Activated naive CD4-positive, alpha-beta T cell treated with anti-CD3 and anti-CD28 coated beads for 36 hours (primary cell): Measurements from ENCODE around the gene ITGBL1. TPM values are rescaled to one million over a fixed set of nuclear protein-coding genes. Genes with fewer than 3 reads are reported as not detected.

Experiments
- CTCF ChIA-PET: fragments of 350-600 bp; sonication (Branson Sonifier 250); formaldehyde crosslinking; loops from one replicate; lab custom pipeline; 2021; ENCODE audit warnings: antibody characterized with exemption; lab: Charles Lee
- DNase-seq: peaks from one replicate; pipeline ENCODE4 v3.0.0-alpha.2; 2020
- H3K27ac Mint-ChIP-seq: one replicate; pipeline ENCODE4 v1.8.0; 2021; ENCODE audit warnings: mild to moderate bottlenecking, mixed read lengths
- H3K27me3 Mint-ChIP-seq: one replicate; pipeline ENCODE4 v1.8.0; 2021; ENCODE audit warnings: low read depth, mixed read lengths
- H3K36me3 Mint-ChIP-seq: one replicate; pipeline ENCODE4 v1.8.0; 2021; ENCODE audit warnings: low read depth, mixed read lengths
- H3K4me1 Mint-ChIP-seq: one replicate; pipeline ENCODE4 v1.8.0; 2021; ENCODE audit warnings: low read depth, mixed read lengths
- H3K4me3 Mint-ChIP-seq: one replicate; pipeline ENCODE4 v1.8.0; 2021; ENCODE audit warnings: mild to moderate bottlenecking, moderate library complexity, mixed read lengths
- H3K9me3 Mint-ChIP-seq: one replicate; pipeline ENCODE4 v1.8.0; 2021; ENCODE audit warnings: mixed read lengths
- intact Hi-C: fragments of 100-400 bp; cut with micrococcal nuclease; formaldehyde crosslinking; loops from one replicate; pipeline ENCODE4 v1.15.1; 2023
- total RNA-seq, 2 experiments: library from RNA; stranded (reverse); gene quantifications; one replicate each; pipeline ENCODE4 v1.2.3, GENCODE V29; 2021

ITGBL1 gene
- total RNA-seq, 2 experiments from 2014 or later: not detected

GRCh38 chr13:101655435-101655834 lies 203.0 kb downstream of the ITGBL1 start:
- Mint-ChIP-seq H3K27ac (no peak overlapping the region), H3K27me3 (peaks cover 7% of the 10 kb centered on the region), H3K4me3 (no peak overlapping the region), H3K36me3 (no peaks in the 10 kb centered on the region), H3K4me1 (no peaks in the 10 kb centered on the region), H3K9me3 (no peaks in the 10 kb centered on the region)
- no peak for DNase-seq
- intact Hi-C loops: no loop called here
- CTCF ChIA-PET: no interaction called here

- intact Hi-C loops: no loop called here
- Mint-ChIP-seq H3K4me1 (no peaks in the 10 kb centered on the region), H3K27me3 (no peaks in the 10 kb centered on the region), H3K36me3 (no peaks in the 10 kb centered on the region), H3K9me3 (no peaks in the 10 kb centered on the region), H3K27ac (no peak overlapping the region), H3K4me3 (no peak overlapping the region)
- DNase-seq: no peak
- CTCF ChIA-PET: no interaction called here
Observed at GRCh38 chr13:101660711-101661110, 208.2 kb downstream of the ITGBL1 start.

- CTCF ChIA-PET: no interaction called here
- intact Hi-C loops: no loop called here
- no peaks in the 10 kb centered on the region for H3K36me3 Mint-ChIP-seq
- no peaks in the 10 kb centered on the region for H3K4me1 Mint-ChIP-seq
- H3K27me3 Mint-ChIP-seq: no peaks in the 10 kb centered on the region
- no peak overlapping the region for H3K27ac Mint-ChIP-seq
- DNase-seq: no peak
- no peaks in the 10 kb centered on the region for H3K9me3 Mint-ChIP-seq
- H3K4me3 Mint-ChIP-seq: no peak overlapping the region
Observed at GRCh38 chr13:101661839-101662238, 209.4 kb downstream of the ITGBL1 start.

- H3K4me1 Mint-ChIP-seq: no peaks in the 10 kb centered on the region
- no peak for DNase-seq
- H3K27me3 Mint-ChIP-seq: no peaks in the 10 kb centered on the region
- H3K4me3 Mint-ChIP-seq: no peak overlapping the region
- H3K27ac Mint-ChIP-seq: no peak overlapping the region
- intact Hi-C loops: no loop called here
- H3K9me3 Mint-ChIP-seq: no peaks in the 10 kb centered on the region
- no peaks in the 10 kb centered on the region for H3K36me3 Mint-ChIP-seq
- CTCF ChIA-PET: no interaction called here
Observed at GRCh38 chr13:101673360-101674105, 221.1 kb downstream of the ITGBL1 start.

GRCh38 chr13:101681834-101682233 lies 229.4 kb downstream of the ITGBL1 start:
- Mint-ChIP-seq H3K36me3 (no peaks in the 10 kb centered on the region), H3K4me3 (no peak overlapping the region), H3K27ac (no peak overlapping the region), H3K9me3 (no peaks in the 10 kb centered on the region), H3K4me1 (no peaks in the 10 kb centered on the region), H3K27me3 (peaks cover 16% of the 10 kb centered on the region)
- CTCF ChIA-PET: no interaction called here
- DNase-seq: no peak
- intact Hi-C loops: no loop called here

GRCh38 chr13:101686003-101686402 lies 233.5 kb downstream of the ITGBL1 start:
- Mint-ChIP-seq H3K36me3 (no peaks in the 10 kb centered on the region), H3K27ac (no peak overlapping the region), H3K4me1 (no peaks in the 10 kb centered on the region), H3K27me3 (peaks cover 12% of the 10 kb centered on the region), H3K4me3 (no peak overlapping the region), H3K9me3 (no peaks in the 10 kb centered on the region)
- intact Hi-C loops: no loop called here
- CTCF ChIA-PET: no interaction called here
- DNase-seq: no peak

- no peak overlapping the region for H3K27ac Mint-ChIP-seq
- H3K4me1 Mint-ChIP-seq: no peaks in the 10 kb centered on the region
- no peaks in the 10 kb centered on the region for H3K36me3 Mint-ChIP-seq
- intact Hi-C loops: no loop called here
- H3K9me3 Mint-ChIP-seq: no peaks in the 10 kb centered on the region
- no peak for DNase-seq
- no peak overlapping the region for H3K4me3 Mint-ChIP-seq
- CTCF ChIA-PET: no interaction called here
- peaks cover 3% of the 10 kb centered on the region for H3K27me3 Mint-ChIP-seq
Observed at GRCh38 chr13:101690871-101691270, 238.4 kb downstream of the ITGBL1 start.

- Mint-ChIP-seq H3K4me3 (no peak overlapping the region), H3K27ac (no peak overlapping the region), H3K4me1 (no peaks in the 10 kb centered on the region), H3K9me3 (no peaks in the 10 kb centered on the region), H3K27me3 (peaks cover 3% of the 10 kb centered on the region), H3K36me3 (no peaks in the 10 kb centered on the region)
- CTCF ChIA-PET: no interaction called here
- no peak for DNase-seq
- intact Hi-C loops: no loop called here
Observed at GRCh38 chr13:101691341-101691860, 238.9 kb downstream of the ITGBL1 start.

- no peak overlapping the region for H3K27ac Mint-ChIP-seq
- intact Hi-C loops: no loop called here
- no peaks in the 10 kb centered on the region for H3K9me3 Mint-ChIP-seq
- H3K36me3 Mint-ChIP-seq: no peaks in the 10 kb centered on the region
- DNase-seq: no peak
- CTCF ChIA-PET: no interaction called here
- H3K27me3 Mint-ChIP-seq: peaks cover 2% of the 10 kb centered on the region
- no peaks in the 10 kb centered on the region for H3K4me1 Mint-ChIP-seq
- no peak overlapping the region for H3K4me3 Mint-ChIP-seq
Observed at GRCh38 chr13:101695870-101696516, 243.5 kb downstream of the ITGBL1 start.

- H3K27ac Mint-ChIP-seq: no peak overlapping the region
- peaks cover 2% of the 10 kb centered on the region for H3K27me3 Mint-ChIP-seq
- intact Hi-C loops: no loop called here
- H3K36me3 Mint-ChIP-seq: no peaks in the 10 kb centered on the region
- DNase-seq: no peak
- CTCF ChIA-PET: no interaction called here
- H3K4me1 Mint-ChIP-seq: no peaks in the 10 kb centered on the region
- H3K4me3 Mint-ChIP-seq: no peak overlapping the region
- H3K9me3 Mint-ChIP-seq: no peaks in the 10 kb centered on the region
Observed at GRCh38 chr13:101697745-101698144, 245.3 kb downstream of the ITGBL1 start.

GRCh38 chr13:101698400-101698799 lies 245.9 kb downstream of the ITGBL1 start:
- no peaks in the 10 kb centered on the region for H3K36me3 Mint-ChIP-seq
- intact Hi-C loops: no loop called here
- H3K4me1 Mint-ChIP-seq: no peaks in the 10 kb centered on the region
- no peaks in the 10 kb centered on the region for H3K9me3 Mint-ChIP-seq
- H3K27ac Mint-ChIP-seq: no peak overlapping the region
- DNase-seq: no peak
- H3K27me3 Mint-ChIP-seq: peaks cover 2% of the 10 kb centered on the region
- CTCF ChIA-PET: no interaction called here
- no peak overlapping the region for H3K4me3 Mint-ChIP-seq

GRCh38 chr13:101700598-101700997 lies 248.1 kb downstream of the ITGBL1 start:
- no peaks in the 10 kb centered on the region for H3K4me1 Mint-ChIP-seq

GRCh38 chr13:101703081-101703480 lies 250.6 kb downstream of the ITGBL1 start:
- Mint-ChIP-seq H3K36me3 (no peaks in the 10 kb centered on the region), H3K27ac (no peak overlapping the region), H3K4me3 (no peak overlapping the region), H3K27me3 (peaks cover 8% of the 10 kb centered on the region), H3K9me3 (no peaks in the 10 kb centered on the region), H3K4me1 (peaks cover 6% of the 10 kb centered on the region)
- intact Hi-C loops: no loop called here
- CTCF ChIA-PET: interaction anchor here (0.6 kb wide), 1 partner anchor 384 kb away, joined by 8 read pairs; no protein-coding TSS in a partner anchor
- DNase-seq: no peak

More at GRCh38 chr13:101700598-101700997, 248.1 kb downstream of the ITGBL1 start:
- CTCF ChIA-PET: no interaction called here
- intact Hi-C loops: no loop called here
- H3K9me3 Mint-ChIP-seq: no peaks in the 10 kb centered on the region
- H3K27me3 Mint-ChIP-seq: peaks cover 6% of the 10 kb centered on the region
- no peak for DNase-seq
- no peak overlapping the region for H3K4me3 Mint-ChIP-seq
- H3K27ac Mint-ChIP-seq: no peak overlapping the region
- no peaks in the 10 kb centered on the region for H3K36me3 Mint-ChIP-seq
